GM21723 (cell line): ENCODE results near the gene CDK14.
"Not testable (repeated sequence)": the region's sequence is repeated elsewhere in the genome, so short reads cannot be mapped to it uniquely, and the experiment has no call there.

ENCODE experiments used
- ATAC-seq: cut with Tn5 transposase; IDR thresholded peaks from one replicate; pipeline ENCODE4 v1.9.1; 2021; ENCODE audit warnings: mild to moderate bottlenecking, moderate library complexity; ENCODE audit not compliant: unreplicated experiment

Gene CDK14

GRCh38 chr7:90629297-90629918 is 33.3 kb downstream of the CDK14 start:
- peak; percentile 91 for ATAC-seq

DNA sequence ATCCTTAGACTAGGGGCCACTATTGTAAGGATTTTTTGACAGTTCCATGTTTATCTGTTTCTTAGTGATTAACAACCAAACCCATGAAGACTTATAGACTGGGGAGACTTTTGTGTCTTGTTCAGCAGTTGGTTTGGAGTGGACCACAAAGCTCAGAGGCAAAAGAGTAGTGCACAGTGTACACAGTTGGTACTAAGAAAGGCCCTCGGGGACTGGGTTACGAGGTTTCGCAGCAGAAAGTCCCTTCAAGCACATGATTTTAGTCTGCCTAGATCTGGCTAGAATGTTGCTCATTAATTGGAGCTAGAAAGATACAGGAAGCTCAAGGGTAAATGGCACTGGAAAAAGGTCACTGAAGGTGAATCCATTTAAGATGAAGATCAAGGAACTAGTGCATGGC is 35.4 kb downstream of the CDK14 start:
- ATAC-seq: no peak

DNA sequence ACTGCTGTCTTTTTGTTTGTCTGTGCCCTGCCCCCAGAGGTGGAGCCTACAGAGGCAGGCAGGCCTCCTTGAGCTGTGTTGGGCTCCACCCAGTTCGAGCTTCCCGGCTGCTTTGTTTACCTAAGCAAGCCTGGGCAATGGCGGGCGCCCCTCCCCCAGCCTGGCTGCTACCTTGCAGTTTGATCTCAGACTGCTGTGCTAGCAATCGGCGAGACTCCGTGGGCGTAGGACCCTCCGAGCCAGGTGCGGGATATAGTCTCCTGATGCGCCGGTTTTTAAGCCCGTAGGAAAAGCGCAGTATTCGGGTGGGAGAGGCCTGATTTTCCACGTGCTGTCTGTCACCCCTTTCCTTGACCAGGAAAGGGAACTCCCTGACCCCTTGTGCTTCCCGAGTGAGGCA is 43.6 kb downstream of the CDK14 start:
- ATAC-seq: not testable (repeated sequence)

DNA sequence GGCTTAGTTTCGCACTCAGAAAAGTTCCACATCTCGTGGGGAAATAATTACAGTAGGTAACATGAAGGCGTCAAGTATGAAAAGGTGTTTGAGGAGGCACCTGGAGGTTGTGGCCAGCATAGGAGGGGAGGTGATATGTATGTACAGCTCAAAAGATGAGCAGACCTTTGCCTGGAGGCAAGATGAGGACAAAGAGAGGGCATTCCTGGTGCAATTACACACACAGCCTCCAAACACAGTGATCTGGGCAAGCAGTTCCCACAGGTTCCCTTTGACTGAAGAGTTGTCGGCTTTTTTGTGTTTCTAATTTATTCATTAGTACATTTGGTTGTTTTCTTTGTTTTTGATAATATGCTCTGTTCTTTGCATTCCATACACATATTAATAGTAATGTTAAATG is 46.9 kb downstream of the CDK14 start:
- no peak for ATAC-seq

GRCh38 chr7:90645784-90646183 is 49.7 kb downstream of the CDK14 start:
- ATAC-seq: no peak

- ATAC-seq: no peak
Measured at GRCh38 chr7:90648107-90648506, 52.0 kb downstream of the CDK14 start.

GRCh38 chr7:90648834-90649233 is 52.7 kb downstream of the CDK14 start:
- no peak for ATAC-seq

GRCh38 chr7:90654718-90655427 is 58.8 kb downstream of the CDK14 start:
- ATAC-seq: no peak

GRCh38 chr7:90655566-90655965 is 59.4 kb downstream of the CDK14 start:
- ATAC-seq: no peak

DNA sequence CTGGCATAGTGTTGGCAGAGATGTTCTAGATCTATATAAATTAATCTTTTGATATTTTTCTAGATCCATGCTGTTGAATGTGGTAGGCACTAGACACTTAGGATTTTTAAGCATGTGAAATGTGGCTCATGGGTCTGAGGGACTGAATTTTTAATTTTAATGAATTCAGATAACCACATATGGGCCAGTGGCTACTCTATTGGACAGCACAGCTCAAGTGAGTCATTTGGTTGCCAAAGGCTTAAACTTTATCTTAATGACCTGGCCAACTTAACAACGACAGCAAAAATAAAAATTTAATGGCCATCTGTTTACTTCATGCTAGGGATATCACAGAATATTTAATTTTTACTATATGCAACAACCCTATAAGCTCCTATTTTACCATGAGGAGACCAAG is 61.4 kb downstream of the CDK14 start:
- no peak for ATAC-seq

DNA sequence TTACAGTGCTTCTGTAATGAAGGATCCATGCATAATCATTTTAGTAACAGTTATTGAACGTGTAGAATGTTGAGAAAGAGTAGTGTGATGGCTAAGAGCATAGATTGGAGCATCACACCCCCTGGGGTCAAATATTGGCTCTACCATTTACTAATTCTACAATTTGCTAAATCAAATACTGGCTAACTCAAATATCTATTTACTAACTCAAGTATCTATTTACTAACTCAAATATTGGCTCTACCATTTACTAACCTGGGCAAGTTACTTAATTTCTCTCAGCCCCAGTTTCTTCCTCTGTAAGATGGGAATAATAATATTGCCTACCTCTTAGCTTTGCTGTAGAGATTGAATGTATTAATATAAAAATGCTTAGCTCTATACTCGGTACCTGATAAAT is 64.0 kb downstream of the CDK14 start:
- no peak for ATAC-seq

GRCh38 chr7:90660819-90661218 is 64.7 kb downstream of the CDK14 start:
- no peak for ATAC-seq

DNA sequence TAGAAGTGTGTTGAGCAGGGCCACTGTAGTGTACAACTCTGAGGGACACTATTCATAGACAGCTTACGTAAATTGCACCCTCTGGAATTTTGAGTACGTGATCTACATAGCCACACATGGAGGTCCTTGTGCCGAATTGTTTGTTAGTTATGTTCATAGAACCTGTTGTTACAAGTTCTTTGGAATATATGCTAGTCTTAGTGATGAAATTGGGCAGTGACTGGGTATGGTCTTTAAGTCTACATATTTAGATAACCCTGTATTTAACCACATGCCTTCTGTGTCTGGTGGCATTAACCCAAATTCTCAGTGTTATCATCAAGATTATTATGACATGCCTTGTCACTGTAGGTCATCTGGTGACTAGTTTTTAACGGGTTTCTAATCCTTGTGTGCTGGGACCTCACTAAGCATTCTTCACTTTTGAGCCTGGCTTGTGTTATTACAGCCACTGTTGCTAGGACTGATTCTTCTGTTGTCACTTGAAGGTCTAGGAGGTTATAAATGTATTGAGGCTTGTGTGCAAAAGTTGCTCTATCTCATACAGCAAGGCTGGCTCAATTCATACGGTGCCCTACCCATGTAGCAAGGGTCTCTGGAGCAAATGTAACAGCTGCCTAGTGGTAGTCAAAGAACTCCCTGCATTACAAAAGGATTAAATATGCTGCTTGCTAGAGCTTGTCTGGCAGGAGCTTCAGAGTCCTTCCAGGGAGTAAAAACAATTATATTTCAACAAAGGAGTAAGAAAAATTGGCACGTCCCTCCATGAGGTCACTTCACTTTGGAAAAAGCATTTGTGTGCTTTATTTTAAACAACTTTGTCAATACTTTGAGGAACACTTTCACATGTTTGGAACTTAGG is 65.4 kb downstream of the CDK14 start:
- no peak for ATAC-seq

- no peak for ATAC-seq
Measured at GRCh38 chr7:90663176-90663575, 67.1 kb downstream of the CDK14 start.

DNA sequence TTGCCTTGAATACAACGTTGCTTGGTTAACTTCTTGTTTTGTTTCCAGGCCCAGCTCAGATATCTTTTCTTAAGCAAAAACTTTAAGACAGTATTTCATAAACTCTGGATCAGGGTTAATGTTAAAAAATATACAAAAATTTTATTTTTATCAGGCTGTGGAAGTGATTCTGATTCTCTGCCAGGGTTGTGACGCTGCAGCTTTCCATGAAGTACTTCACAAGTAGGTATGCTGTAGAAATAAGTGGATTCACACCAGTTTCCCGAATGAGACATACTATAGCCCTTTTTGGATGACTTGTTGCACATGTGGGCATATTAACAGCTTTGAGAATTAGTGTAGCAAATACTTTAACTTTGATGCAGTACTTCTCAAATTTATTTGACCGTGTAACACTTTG is 70.1 kb downstream of the CDK14 start:
- no peak for ATAC-seq

DNA sequence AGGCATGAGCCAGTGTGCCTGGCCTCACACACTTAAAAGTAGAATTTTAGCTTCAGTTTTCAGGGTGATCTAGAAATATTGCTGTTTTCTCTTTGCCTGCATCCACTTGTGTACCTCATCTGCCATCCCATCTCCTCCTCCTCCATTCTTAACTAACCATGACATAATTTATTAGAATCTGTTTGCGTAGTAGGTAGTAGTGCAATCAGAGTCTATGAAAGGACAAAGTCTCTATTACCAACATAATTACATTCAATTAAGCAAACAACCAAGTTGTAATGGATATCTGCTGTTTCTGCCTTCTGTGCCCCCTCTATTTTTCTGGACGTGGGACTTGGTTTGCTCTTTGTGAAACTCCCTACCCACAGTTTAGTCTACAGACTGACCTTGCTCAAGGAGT is 72.9 kb downstream of the CDK14 start:
- ATAC-seq: no peak

DNA sequence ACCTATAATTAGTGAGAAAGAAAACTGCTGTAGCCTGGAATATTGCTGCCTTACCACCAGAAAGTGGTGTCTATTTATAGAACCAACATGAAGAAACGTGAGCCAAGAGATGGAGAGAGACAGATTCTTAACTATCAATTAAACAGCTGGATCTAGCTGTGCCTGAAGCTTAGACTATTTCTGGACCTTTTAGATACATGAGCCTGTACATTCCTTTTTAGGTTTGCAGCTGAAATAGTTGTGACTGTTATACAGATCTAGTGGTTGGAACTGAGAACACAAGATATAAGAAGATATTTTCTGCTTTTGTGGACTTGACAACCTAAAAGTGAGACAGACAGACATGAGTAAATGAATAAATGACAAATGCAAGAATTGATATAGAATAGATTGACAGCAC is 73.4 kb downstream of the CDK14 start:
- ATAC-seq: peak; percentile 77

DNA sequence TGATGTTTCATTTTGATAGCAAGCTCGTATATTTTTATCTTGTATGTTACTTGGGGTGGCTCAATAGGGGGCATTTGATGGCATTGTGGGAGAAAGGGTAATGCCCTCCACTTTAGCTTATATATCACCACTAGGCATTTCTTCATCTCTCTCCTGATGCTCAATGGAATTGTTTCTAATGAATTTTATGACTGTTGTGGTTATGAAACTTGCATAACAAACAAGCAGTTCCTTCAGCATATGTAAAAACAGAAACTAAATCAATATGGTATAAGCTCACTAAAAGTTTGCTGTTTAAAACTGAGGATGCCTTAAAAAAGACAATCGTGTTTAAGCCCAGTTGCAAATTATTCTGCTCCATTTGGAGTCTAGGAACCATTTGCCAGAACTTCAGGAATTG is 75.5 kb downstream of the CDK14 start:
- ATAC-seq: no peak

- no peak for ATAC-seq
Measured at GRCh38 chr7:90672210-90672609, 76.1 kb downstream of the CDK14 start.

- ATAC-seq: no peak
Measured at GRCh38 chr7:90674625-90675024, 78.5 kb downstream of the CDK14 start.

GRCh38 chr7:90675982-90676381 is 79.9 kb downstream of the CDK14 start:
- no peak for ATAC-seq
